HG02763 (cell line): Measurements from ENCODE around the gene SLC24A1.
"Not testable (repeated sequence)": the region's sequence is repeated elsewhere in the genome, so short reads cannot be mapped to it uniquely, and the experiment has no call there.

Experiments
- ATAC-seq: cut with Tn5 transposase; IDR thresholded peaks from one replicate; pipeline ENCODE4 v1.9.1; 2021; ENCODE audit warnings: mild to moderate bottlenecking, moderate library complexity; ENCODE audit not compliant: unreplicated experiment

SLC24A1 gene

DNA sequence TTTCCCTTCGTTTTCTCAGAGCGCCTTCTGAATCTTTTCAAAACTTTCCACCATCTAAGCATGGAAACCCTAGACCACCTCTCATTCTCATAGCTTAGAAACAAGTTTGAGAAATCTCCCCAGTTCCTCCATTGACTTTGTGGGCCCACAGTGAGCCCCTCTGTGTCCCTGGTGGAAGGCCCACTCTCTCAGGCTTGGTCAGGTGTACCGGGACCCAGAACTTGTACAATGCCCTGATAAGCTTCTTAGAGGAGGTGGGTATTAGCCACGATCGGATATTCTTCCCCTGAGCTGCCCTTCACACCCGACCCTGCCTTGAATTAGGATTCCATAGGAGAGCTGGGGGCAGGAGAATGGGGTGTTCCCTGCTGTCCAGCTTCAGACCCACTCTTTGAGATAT is at the start of gene SLC24A1:
TSS of gene SLC24A1 (plus strand) at position 301 of the 400 bp plus-strand sequence. CDS start 2,143 bp downstream, outside the sequence.
- ATAC-seq: no peak

DNA sequence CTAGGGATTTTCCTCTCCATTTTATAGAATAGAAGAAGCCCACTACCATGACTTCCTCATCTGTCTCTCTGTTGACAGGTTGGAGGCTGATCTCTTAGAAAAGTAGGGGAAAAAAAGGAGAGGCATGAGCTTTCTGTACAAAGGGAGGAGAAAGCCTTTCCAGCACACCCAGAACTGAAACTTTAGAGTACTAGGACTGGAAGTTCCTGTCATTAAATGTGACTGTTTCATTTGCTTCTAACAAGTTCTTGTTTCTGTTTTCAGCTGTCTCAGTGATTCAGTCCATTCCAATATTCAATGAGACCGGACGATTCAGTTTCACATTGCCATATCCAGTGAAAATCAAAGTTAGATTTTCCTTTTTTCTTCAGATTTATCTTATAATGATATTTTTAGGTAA is 49.8 kb upstream of the SLC24A1 start:
- ATAC-seq: no peak

DNA sequence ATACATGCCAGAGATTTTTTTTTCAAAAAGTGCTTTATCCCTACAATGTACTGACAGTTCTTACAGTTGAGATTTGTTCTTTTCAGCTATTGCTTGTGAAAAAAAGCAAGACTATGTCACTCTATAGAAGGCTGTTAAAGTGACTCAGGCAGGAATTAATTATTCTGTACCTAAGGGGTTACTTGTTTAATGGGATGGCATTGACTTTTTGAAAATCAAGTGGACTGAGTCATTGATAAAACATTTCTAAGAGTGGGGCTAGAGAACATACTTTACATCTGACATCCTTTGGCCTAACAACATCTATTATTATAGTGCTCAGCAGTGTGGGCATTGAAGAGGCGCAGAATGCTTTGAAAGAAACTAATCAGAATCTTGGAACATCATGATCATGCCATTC is 45.1 kb upstream of the SLC24A1 start:
- no peak for ATAC-seq

DNA sequence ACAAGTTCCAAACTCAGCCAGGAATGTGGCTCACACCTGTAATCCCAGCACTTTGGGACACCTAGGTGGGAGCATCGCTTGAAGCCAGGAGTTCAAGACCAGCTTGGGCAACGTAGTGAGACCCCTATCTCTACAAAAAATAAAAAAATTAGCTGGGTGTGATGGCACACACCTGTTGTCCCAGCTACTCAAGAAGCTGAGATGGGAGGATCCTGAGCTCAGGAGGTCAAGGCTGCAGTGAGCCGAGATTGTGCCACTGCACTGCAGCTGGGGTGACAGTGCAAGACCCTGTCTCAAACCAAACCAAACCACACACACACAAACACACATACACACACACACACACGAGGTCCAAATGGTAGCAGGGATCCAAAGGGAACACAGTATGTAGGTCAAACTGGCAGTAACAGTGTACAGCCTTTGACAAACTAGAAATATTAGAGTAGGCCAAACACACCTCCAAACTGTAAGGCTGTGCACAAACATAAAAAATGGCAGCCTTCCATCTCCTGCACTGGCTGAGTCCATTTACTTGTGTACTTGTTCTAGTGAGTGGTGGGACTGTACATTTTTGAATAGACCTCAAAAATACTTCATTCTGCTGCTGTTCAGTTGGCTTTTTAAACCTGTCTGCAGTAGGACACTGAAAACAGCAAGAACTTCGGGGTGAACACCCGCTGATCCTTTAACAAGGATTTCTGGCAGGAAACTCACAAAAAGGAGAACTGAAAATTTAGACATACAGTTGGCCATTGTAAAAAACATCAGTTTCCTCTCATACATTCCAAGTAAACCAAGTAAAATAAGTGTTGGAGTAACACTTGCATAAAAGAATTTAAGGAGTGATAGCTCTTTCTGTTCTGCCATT is 44.4 kb upstream of the SLC24A1 start:
- no peak for ATAC-seq

DNA sequence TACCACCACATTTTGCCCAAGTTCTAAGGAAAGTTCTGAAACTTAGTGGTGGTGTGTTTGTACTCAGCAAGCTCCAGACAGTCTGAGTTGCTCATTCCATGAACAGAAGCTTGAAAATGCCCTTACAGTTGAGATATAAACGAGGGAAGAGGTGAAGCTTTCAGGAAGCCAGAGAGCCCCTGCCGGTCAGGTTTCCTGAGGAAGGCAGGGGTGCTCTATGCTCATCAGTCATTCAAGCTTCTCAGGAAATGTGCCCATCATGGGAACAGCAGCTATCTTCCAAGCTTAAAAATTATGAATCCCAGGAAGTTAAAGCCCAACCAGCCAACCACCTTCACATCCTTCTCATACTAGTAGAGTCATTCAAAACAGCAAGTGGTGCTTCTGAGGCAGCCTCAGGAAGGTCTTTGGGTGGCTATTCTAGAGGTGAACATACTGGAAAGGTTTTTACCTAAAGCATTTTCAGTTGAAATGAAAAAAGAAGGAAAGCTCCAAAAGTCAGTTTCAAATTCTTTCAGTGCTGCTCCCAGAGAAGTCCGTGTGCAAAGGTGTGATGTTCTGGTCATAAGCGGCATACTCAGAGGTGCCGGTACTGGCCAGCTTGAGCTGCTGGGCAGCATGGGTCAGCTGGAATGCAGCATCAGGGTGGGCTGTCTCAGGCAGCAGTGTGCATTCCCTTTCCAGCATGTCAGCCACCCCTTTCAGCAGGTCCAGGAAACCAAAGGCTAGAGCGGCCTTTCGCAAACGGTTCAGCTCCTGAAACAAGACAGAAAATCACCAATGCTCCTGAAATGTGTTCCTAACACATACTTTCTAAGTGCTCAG is 42.6 kb upstream of the SLC24A1 start:
- no peak for ATAC-seq

DNA sequence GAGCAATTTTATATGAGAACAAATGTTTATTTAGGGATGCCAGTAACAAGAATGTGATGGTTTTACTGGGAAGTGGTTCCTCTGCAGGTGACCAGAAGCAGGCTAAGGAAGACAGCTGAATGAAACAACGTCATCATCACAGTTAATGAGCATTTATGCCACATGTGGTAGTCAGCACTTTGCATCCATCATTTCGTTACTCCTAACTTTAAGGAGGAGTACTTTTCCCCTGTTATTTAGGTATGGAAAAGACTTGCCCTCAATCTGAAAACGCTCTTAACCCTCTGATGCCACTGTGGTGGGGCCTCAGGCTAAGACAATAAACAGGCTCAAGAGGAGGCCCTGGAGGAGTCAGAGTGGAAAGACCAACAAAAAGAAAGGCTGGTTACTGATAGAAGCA is 42.0 kb upstream of the SLC24A1 start:
- ATAC-seq: no peak

DNA sequence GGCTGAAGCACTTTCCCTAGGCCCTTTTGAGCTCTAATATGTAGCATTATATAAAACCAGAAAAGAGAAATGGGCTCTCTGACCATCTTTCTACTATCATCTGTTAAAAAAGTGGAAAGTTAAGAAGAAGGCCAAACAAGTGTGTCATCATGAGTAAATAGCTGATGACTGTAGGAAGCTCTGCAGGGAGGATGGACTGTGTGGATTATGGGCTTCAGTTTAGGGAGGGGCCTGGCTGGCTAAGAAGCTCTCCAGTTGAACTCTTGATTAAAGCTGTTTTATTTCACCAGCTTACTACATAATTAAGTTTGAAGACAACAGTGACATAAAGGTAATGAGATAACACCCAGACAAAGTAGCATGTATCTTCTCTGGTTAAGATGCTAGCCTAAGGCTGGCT is 41.5 kb upstream of the SLC24A1 start:
- no peak for ATAC-seq

DNA sequence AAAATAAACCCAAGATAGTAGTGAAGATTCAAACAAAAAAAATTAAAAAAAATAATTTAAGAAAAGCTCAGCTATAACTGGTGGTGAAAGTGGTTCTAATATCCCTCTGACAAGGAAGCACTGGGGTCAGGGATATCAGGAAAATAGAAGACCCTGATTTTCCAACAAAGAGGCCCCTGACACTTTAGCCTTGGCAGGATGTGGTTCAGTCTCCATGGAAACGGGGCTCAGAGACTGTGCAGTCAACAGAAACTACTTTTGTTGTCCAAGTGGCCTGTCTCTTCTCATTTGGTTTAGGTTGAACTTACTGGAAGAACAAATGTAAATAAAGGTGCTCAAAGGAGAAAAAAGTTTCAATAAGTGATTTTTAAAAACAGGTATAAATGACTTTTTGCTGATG is 38.0 kb upstream of the SLC24A1 start:
- ATAC-seq: no peak

DNA sequence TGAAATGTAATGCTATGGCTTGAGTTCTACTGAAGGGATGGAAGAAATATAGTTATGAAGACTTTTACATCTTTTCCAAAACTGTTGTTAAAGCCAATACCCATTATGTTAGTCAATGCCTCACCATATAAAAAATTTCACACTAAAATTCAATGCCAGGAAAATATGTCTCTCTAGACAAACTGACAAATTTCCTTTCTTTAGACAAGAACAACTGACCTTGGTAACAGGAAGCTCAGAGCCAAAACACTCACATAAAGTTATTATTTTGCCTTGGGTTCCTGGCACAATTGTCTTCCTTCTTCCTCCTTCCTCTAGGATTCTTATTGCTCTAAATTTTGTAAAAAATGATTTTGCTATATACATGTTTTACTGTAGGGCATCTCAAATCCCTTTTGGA is 37.5 kb upstream of the SLC24A1 start:
- no peak for ATAC-seq

DNA sequence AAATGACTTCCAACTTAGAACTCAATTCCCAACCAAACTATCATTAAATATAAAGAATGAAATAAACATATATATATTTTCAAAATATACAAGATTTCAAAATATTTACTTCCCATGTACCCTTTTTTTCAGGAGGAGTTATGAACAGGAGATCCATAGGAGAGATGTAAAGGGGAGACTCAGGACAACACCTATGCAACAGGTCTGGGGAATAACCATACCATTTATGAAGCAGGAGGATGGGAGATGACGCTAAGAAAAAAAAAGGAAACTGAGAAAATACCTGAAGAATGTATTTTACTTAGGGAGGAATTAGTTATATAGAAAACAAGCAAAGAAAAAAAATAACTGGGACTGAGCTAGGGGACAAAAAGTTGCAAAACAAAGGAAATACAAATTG is 34.6 kb upstream of the SLC24A1 start:
- ATAC-seq: no peak

DNA sequence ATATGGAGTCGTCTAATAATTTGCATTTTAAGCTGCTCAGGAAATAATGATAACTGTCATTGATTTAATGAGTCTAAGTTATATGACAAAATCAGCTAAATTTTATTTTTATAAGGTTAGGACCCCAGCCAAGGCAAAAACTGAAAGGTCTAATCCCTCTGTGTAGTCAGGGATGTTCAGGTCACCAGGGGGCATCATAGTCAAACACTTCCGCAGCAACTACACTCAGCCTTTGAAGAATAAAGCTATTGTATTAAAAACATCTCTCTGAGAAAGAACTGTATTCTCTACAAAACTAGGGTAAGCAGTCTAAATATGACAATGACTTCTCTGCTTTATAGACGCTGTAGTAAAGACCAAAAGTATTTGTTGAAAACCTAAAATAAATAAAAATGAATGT is 25.8 kb upstream of the SLC24A1 start:
- ATAC-seq: no peak

DNA sequence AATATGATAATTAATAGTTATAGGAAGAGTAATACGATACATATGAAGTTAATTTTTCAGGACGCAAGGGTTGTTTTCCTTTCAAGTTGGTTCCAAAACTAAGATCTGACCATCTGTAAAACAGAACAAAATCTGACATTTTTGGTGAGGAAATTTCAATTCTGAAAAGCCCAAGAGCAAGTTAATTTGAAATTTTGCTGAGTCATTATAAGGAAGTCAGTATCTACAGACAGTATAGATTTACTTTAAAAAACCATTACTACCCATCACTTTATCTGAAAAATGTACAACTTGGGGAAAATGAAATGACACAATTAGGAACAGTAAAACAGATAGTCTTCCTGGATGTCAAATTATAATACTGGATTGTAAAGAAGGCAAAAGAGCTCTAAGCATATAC is 23.3 kb upstream of the SLC24A1 start:
- ATAC-seq: no peak

DNA sequence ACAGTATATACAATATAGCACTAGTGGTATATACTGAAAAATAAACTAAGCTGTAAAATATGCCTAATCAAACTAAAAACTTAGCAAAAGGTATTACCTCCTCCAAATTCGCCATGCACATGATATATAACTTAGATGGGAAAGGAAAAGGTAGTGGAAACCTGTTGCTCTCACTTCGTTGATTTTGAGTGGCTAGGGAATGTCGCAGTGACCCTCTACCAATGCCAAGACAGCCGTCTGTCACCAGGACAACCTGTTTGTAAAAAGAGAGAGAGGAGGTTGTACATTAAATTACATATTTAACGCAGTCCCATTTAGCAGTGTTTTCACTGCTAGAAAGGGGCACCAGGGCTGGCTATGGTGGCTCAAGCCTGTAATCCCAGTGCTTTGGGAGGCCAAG is 22.1 kb upstream of the SLC24A1 start:
- no peak for ATAC-seq

DNA sequence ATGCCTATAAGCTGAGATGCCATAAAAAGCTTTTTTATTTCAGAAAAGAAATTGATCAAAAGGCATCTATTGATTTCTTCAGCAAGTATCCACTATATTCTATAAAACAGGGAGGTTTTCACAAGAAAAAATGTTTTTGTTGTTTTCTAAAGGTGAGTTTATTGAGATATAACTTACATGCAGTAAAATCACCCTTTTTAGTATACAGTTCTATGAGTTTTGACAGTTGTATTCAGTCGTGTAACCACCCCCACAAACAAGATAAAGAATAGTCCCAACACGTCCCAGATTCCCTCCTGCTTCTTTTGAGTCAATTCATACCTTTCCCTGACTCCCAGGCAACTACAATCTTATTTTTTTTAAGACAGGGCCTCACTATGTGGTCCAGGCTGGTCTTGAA is 18.6 kb upstream of the SLC24A1 start:
- no peak for ATAC-seq

DNA sequence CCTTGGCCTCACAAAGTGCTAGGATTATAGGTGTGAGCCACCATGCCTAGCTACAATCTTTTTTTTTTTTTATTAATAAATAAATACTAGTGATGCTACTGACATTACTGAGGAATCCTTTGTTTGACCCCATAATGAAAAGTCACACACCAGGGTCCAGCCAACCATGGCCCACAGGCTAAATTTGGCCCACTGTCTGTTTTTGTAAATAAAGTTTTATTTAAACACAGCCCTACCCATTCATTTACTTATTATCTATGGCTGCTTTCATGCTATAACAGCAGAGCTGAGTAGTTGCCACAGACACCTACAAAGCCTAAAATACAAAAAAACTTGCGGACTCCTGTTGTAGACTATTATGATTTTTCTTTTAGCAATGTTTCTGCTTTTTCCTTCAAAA is 18.2 kb upstream of the SLC24A1 start:
- no peak for ATAC-seq

DNA sequence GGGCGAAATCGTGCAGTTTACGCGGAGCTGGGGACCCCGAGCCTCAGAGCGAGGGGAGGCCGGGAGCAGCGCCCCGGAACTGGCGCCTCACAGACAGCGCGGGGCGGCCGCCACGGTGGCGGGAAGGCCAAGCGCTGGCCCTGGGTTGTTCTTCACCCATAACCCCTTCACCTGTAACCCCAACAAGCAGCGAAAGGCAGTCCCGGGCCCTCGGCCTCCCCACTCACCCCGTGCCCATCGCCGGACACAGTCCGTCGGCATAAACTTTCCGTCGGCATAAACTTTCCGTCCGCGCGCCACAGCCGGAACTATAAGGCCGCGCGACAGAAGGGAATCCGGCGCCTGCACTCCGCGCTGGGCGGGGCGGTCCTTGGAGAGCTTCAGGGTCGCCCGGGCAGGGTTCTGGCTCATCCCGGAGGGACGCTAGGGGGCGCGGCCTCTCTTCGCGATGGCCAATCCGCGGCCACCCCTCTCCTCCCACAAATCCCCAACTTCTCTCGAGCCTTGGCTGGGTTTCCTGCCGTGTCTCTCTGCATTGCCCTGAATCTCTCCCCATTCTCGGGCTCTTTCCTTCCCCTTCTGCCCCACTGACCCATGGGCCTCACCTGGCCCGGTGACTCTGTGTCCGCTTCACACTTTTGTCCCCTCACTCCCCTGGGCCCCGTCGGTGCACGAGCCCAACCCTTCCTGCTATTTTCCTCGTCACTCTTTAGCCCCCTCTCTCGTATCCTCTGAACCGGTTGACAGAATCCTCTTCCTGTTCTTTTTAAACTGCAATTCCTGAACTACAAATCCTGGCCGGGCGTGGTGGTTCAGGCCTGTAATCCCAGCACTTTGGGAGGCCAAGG is 10.6 kb upstream of the SLC24A1 start, which contains the start of gene INTS14:
TSS of gene INTS14 (minus strand) at position 261 of the 848 bp plus-strand sequence. CDS start 3,751 bp downstream, outside the sequence.
- peak; percentile 96 for ATAC-seq

DNA sequence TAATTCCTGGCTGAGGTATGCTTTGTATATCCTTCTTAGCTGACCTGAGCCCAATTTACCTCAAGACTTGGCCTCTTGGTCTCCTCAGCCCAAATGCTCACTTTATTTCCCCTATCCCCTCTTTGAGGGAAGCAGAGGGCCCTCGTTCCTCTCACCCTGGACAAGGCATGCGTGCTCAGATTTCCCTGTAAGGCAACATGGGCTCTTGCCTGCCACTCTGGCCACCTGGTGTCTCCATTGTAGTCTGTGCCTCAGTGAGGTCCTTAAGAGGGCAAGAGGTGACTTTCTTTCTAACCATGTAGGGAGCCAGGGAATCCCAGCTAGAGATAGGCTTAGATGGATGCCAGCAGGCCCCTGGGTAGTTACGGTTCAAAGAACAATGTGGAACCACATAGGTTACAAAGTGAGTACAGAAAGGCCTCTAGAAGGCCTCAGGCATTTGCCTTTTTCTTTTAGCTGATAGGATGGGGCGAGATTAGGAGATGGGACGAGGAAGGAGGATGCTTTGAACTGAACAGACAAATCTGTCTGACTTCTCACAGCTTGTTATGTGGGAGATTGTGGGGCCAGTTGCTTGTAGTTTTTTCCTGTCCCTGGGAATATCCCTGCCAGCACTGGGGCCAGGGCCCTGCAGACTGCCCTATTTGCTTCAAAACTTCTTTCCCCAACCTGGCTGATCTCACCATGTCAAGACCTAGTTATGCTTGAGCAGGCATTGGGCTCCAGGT is 9.7 kb upstream of the SLC24A1 start:
- no peak for ATAC-seq

DNA sequence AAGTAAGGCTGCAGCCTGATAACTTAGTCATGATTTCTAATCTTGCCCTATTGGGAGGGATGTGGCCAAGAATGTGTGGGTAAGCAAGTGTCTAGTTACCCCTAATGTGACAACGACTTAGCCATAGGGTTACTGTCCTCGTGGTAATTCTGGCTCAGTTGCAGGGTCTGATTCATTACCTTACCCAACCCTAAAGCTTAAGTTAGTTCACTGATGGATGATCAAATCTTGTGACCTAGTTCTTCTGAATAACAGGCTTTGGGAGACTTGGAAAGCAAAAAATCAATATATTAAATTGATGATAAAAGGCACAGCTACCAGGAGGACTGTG is 9.2 kb upstream of the SLC24A1 start:
- no peak for ATAC-seq

DNA sequence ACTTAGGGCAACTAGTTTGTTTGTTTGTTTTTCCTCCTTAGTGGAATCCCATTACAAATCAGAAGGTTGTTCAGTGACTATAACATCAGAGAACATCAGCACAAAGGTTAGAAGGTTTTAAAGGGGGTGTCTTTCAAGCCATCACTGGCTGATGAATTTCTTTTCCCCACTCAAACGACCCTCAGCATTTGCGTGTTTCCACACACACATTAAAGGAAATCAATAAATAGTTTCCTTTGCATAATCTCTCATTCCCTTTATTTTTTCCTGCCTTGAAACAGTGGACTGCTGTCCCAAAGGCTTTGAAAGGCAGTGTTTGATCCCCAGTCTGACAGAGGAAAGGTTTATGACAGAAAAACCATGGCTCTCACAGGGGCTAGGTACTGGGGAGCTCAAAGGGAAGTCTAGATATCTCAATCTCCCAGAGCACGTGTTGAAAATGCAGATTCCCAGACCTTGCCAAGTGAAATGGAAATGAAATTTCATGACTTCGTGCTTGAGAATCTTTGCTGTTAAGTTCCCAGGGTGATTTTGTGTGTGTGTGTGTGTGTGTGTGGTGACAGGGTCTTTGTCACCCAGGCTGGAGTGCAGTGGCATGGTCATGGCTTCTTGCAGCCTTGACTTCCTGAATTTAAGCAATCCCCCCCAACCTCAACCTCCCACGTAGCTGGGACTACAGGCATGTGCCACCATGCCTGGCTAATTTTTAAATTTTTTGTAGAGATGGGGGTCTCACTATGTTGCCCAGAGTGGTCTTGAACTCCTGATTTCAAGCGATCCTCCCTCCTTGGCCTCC is 8.6 kb upstream of the SLC24A1 start:
- ATAC-seq: no peak

DNA sequence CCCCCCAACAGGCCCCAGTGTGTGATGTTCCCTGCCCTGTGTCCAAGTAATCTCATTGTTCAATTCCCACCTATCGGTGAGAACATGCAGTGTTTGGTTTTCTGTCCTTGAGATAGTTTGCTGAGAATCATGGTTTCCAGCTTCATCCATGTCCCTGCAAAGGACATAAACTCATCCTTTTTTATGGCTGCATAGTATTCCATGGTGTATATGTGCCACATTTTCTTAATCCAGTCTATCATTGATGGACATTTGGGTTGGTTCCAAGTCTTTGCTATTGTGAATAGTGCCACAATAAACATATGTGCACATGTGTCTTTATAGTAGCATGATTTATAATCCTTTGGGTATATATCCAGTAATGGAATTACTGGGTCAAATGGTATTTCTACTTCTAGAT is 5.9 kb upstream of the SLC24A1 start:
- ATAC-seq: not testable (repeated sequence)
